ENCODE measurements around the gene TMBIM6.

Gene TMBIM6

DNA sequence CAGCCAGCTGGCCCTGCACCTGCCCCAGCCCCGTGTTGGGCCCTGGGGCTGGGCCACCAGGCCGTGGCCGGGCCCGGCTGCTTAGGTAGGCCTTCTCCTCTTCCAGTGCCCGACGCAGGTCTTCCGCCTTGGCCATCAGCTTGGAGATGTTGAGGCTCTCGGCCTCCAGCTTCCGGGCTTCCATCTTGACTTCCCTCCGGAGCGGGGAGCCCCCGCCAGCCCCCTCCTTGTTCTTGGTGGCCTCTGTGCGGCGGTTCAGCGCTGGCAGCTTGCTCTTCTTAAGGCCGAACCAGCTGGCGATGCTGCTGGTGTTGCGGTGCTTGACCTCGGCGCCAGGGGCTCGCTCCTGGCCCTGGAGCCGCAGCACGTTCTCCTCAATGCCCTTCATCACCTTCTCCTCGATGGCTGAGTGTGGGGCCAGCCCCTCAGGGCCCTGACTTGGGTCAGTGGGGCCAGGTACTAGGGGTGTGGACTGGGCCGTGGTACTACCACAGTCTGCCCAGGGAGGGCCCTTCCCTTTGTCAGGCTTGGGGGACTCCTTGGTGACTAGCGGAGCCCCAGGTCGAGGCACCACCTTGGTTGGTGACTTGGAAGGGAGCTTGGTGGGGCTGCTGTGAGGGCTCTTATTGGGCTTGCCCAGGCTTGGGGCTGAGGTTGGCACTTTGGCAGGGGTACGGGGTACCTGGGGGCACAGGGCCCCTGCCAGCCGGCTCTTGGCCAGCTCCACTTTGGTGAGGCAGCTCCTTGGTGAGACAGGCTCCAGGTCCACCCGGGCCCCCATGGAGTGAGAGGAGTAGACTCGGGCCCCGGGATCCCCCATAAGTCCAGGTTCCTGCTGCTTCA, 53.7 kb downstream of the TMBIM6 start:
- no peak for FAIRE-seq
- DNase-seq (ENCODE audit: insufficient read length, low spot score) = no peak

DNA sequence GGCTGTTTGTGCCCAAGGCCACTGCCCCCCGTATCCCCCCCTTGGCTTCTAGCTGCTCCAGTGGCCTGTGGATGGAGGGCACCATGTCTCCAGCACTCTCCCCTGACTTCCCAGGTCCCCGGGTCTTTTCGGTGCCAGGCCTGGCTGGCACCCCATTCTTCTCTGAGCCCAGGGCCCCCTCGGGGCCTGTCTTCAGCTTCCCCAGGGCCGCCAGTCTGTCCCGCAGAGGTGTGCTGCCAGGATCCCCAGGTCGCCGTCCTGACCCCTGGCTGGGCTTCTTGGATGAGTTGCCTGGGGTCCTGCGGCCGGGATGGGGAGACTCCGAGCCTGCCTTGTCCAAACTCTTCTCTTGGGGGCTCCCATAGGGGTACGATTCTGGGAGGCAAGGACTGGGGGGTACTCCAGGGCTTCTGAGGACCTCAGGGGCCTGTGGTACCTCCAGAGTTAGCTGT, 54.3 kb downstream of the TMBIM6 start:
- FAIRE-seq (no peak), DNase-seq (ENCODE audit: insufficient read length, low spot score) (no peak)

DNA sequence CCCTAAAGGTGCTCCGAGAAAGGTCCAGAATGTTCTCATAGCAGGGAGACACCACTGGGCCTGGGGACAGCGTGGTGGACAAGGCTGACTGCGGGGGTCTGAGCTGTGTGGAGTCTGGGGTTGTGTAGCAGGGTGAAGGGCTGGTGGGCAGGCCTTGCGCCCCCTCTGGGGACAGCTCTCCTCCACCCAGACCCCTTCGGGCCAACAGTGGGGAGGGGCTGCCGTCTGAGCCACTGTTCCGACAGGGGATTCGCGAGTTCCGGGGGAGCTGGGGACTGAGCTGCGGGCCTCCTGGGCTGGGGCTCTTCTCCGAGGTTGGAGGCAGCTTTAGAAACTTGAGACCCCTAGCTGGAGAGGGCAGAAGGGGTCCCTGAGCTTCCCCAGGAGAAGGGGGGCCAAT, 54.8 kb downstream of the TMBIM6 start:
- FAIRE-seq (no peak), DNase-seq (ENCODE audit: insufficient read length, low spot score) (no peak)

DNA sequence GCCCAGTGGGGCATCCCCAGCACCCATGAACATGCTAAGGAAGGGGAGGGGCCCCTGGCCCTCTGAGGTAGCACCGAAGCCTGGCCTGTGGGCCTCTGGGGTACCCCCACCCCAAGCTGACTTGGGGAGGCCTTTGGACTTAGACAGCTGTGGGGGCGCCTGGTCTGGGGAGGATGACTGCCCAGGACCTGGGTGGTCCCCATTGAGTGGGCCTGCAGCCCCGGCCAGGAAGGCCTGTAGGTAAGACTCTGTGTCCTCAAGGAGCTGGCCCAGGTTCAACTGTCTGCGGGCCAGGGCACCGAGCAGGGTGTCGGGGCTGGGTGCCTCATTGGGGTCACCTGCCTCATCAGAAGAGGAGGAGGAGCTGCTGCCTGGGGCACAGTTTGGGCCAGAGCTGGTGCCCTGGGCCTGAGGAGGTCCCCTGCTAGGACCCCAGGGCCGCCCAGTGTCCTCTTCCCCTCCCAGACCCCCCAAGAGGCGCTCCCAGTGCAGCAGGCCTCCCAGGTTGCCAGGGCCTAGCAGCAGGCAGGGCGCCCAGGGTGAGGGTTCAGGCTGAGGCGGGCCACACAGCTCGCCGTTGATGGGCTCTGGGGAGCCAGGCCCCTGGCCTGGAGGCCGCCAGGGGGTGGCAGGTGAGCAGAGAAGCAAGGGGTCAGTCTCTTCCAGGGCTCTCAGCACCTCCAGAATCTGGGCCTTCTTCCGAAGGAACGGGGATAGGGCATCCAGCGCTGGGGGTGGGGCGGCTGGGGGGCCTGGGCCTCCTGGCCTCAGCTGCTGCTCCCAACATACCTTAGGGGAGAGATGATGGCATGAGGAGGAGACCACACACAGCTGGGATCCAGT, 55.5 kb downstream of the TMBIM6 start:
- no peak for FAIRE-seq
- no peak for DNase-seq (ENCODE audit: insufficient read length, low spot score)

DNA sequence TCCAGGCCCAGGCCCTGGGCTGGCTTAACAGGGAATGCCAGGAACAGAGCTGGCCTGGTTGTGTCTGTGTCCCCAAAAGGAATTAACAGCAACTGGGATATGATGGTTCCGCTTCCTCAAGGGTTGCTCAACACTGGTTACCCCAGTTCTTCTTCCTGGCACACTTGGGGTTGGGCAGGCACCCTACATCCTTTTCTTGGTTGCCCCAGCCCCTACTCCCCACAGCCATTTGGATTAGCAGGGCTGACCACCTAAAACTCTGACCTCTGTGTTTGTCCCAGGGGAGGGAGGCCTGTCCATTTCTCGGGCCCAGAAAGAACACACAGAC, 56.1 kb downstream of the TMBIM6 start:
- DNase-seq (ENCODE audit: insufficient read length, low spot score) (no peak), FAIRE-seq (no peak)

DNA sequence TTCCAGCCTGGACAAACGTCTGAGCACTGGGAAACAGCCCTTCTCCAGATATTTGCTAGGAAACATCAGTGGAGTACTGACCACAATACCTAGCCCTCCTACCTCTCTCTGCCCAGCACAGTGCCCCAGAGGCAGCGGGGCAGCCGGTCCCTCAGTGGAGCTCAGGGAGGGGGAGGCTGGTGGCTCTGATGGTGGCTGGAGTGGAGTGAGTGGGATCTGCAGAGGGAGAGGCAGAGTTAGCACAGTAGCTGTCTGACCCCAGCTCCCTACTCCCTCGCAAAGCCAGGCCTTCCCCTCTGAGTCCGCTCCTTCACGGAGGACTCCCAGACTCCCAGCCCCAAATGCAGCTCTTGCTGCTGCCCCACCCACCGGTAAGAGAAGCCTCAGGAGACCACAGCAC, 56.9 kb downstream of the TMBIM6 start:
- FAIRE-seq (no peak), DNase-seq (ENCODE audit: insufficient read length, low spot score) (no peak)

DNA sequence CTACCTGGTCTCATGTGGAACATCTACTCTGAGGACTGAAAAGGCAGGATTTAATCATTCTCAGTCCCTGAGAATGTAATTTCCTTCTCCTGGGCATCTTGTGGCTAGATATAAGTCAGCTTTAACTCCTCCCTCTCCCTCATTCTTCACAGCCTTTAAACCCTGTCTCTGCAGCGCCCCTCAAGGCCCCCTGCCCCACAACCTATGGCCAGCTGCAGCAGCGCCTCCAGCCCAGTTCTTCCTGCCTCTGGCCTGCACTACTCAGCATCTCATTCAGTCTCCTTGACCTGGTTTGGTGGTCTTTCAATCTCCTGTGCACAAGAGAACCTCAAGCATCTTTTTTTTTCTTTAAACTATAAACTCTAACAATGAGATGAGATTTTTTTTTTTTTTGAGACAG, 57.6 kb downstream of the TMBIM6 start:
- no peak for DNase-seq (ENCODE audit: insufficient read length, low spot score)
- no peak for FAIRE-seq

DNA sequence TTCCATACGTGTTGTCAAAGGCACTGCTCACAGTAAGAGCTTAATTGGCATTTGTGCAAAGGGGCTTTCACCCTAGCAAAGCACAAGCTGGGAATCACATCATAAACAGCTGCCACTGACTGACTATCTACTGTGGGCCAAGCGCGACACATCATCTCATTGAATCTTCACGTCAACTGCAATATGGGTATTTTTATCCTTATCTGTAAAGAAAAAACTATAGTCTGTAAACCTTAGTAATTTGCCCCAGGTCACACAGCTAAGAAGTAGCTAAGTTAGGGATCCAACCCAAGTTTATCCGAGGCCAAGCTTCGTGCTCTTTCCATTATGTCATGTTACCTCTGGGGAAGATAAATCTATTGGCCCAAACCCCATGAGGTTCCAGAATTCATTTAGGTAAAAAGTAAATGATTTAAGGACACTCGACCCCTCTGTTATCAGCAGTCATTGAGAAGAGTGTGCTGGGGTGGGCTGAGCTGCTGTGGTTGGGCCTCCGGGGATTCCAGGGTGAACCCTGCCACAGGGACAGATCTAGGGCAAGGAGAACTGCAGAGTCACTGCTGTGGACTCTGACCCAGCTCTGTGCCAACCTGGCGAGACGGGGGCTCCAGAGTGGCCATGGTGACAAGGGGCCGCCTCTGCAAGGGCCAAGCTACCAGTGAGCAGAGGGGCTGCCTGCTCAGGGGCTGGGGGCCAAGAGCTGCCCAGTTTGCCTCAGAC, 59.2 kb downstream of the TMBIM6 start:
- FAIRE-seq (no peak), DNase-seq (ENCODE audit: insufficient read length, low spot score) (no peak)

DNA sequence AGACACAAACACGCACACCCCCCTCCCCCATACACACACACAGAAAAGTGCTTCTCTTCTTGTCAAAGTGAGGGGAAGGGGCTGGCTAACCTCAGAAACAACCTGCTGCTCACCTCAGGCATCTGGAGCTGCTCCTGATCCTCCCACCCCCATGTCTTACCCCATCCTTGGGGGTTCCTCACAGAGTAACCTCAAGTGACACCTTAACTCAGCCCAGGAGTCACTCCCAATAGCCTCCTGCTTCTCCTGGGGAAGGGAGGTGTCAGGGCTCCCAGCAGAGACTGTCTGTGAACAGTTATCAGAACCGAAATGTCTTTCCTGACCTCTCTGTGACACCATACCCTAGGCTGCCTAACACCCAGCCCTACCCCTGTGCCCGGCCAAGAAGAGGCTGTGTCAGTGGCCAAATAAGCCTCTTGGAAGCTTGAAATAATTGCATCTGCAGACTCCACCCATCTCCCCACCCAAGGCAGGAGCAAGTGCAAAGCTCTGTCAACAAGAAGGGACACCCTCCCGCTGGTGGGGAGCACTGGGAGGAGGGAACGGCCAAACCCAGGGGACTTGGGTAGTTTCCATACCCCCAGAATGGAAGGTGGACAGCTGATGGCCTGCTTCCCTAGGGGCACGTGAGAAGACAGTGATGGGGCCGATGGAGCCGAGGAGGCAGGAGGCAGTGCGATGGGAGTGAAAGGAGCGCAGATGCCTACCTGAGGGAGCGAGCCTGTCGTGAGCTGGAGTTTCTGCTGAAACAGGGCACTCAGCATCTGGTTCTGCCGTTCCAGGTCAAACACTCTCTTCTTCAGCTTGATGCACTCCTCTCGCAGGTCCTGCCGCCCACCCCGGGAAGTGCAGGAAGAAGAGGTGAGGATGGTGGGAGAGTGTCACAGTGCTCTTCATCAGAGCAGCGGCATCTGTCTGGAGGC, 60.0 kb downstream of the TMBIM6 start:
- no peak for FAIRE-seq
- no peak for DNase-seq (ENCODE audit: insufficient read length, low spot score)

DNA sequence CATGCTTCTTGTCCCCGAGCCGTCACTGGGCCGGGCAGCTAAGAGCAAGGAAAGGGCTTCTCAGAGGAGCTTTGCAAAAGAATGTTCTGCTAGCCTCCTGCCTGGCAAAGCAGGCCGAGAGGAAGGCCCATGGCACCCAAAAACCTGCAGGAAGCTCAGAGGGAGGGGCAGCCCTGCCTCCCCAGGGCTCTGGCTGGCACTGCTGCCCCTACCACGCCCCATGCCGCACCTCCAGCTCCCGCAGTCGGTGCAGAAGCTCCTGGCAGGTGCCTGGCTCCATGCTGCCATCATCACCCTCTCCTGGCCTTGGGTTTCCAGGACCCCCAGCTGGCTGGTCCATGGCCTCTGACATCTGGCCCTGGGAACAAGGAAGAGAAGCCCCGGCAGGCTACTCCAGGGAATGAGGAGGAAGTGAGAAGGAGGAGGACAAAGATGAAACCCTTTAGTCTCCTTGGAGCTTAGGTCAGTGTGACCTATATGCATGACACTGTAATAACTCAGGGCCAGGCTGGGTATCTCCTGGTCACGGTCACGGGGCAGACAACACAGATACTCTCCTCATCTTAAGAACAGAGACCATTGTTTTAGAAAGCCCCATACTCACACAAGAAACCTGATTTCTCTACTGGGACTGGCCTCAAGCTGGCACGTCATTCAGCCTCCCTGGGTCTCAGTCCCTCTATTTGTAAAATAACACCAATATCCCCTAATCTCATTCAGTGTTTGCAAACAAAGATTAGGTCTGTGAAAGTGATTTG, 62.5 kb downstream of the TMBIM6 start:
- DNase-seq (ENCODE audit: insufficient read length, low spot score) (no peak), FAIRE-seq (no peak)

DNA sequence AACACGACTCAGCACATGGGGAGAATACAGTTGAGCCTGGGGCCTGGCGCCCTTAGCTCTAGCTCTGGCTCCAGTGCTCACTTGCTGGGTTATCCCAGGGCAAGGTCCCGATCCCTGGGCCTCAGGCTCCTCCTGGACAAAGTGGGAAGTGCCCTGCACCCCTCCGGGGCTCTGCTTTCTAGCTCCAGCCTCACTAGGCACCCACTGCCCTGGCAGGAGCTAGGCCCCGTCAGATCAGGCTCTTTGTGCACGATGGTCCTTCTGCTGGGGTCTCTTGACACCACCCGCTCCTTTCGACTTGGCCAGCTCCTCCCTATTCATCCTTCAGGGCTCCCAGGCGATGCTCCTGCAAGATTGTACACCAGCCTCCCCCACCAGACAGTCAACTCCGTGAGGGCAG, 63.5 kb downstream of the TMBIM6 start:
- no peak for DNase-seq (ENCODE audit: insufficient read length, low spot score)
- FAIRE-seq = no peak

DNA sequence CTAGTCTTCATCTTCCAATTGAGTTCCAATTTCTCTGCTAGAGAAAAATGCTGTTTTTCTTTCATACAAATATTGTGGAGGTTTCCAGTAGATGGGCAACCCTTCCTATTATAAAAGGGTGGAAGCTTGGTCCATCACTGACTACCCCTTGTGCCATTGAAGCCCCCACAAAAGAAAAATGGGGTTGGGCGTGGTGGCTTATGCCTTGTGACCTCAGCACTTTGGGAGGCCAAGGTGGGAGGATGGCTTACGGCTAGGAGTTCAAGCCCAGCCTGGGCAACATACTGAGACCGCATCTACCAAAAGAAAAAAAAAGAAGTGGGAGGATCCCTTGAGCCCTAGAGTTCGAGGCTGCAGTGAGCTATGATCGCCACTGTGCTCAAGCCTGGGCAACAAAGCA, 64.1 kb downstream of the TMBIM6 start:
- DNase-seq (ENCODE audit: insufficient read length, low spot score) = no peak
- no peak for FAIRE-seq

DNA sequence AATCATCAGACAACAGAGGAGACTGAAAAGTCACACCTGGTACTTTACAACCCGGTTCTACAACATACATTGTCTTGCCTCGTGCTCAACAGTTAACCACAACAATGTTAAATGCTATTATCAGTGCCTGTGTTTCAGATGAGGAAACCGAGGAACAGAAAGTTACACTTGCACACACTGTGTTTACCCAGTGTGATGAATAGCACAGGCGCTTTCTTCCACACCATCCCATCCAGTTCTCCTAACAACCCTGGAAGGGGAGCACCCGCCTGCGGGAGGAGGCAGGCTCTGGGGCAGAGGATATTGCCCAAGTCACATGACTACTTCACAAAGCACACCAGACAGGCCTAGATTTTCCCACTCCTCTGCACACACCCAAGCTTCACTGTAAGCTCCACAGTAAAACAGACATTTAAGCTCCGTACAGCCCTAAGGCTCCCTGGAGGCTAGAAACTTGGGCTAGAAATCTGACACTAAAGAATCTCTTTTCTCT, 65.0 kb downstream of the TMBIM6 start:
- no peak for DNase-seq (ENCODE audit: insufficient read length, low spot score)
- FAIRE-seq = no peak

DNA sequence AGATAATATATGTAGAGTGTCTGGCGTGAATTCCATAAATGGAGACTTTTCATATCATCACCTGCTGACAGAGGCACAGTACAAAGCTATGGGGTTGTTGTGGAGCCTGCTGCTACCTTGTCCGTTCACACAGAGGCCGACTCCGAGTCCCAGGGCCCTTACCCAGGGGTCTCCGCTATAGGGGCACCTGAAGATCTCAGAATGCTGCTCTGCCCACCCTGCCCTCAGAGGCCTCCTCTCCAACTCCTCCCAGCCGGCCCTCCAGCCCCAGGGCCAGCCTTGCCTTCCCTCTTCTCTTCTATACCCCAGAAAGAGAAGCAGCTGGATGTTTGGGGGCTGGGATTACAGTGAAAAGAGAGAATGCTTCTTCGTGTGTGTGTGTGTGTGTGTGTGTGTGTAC, 65.5 kb downstream of the TMBIM6 start:
- no peak for FAIRE-seq

DNA sequence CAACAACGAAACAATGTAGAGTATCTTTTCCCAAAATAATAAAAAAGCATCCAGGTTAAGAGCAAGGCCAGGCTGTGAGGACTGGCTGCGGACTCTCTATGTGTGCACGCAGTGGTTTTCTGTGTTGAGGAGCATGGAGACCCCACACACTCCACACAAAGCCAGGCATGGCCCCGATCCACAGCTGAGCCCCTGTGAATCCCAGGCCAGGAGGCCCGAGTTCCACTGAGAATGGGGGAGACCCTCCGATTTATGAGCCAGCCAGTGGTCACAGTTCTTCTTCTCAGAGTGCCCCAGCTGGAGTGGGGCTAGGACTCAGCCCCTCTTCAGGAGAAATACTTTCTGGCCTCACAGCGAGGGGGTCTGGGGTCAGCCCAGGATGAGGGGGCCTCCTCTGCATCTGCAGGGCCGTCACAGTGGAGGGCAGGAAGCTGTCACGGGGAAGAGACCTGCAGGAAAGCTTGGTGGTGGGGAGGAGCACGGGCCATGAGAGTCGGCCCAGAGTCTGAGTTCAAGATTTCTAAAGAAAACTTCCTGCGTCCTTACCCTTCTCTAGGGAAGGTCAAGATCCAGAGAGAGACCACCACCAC, 66.7 kb downstream of the TMBIM6 start:
- no peak for DNase-seq (ENCODE audit: insufficient read length, low spot score)
- no peak for FAIRE-seq

More for the DNA sequence above, 65.5 kb downstream of the TMBIM6 start:
- no peak for DNase-seq (ENCODE audit: insufficient read length, low spot score)

DNA sequence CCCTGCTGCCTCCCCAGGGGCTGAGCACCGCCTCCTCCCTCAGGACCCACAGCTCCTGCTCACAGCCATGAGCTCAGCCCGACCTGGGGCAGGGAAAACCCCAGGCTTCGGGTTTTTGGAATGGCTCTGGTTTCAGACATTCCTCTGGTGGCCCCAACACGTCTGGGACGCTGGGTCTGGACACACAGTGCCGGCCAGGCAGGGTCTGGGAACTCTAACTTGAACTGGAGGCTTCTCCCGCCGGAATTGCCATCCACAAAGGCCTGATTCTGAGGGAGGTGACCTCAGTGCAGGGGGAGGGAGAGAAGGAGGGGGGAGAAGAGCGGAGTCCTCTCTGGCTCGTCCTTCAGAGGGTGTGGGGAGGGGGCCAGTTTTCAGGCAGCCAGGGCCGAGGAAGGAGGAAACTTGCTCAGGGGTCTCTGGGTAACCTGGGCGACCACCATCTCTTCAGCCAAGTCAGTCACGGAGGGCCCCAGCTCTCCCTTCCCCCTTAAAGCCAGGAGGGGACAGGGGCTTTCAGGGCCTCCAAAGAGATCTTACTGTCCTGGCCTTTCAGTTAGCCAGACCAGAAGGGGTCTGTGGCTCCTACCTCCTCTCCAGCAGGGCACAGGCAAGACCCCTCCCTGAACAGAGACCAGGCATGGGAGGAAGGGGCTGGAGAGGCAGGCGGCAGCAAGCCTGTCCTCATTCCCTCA, 67.5 kb downstream of the TMBIM6 start:
- FAIRE-seq (no peak), DNase-seq (ENCODE audit: insufficient read length, low spot score) (no peak)

DNA sequence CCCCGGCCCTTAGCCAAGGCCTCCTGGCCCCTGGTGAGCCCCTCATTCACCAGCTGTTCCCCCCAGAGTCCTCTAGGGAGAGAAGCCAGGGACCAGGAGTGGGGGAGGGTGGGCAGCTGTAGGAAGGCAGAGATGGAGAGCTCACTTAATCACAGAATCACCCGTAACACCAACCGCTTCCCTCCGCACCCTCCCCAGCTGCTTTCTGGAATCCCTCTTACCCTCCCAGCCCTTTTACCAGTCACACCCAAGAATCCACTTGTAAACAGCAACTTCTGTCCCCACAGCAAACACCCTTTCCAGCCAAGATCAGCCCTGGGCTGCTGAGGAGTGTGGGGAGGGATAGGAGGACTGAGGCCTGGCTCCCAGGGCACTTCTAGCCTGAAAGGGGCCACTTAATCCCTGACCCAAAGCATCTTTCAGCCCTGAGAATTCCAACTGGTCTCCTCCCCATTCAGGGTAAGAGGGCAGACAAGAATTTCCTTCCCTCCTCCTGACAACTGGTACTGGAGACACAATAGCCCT, 68.1 kb downstream of the TMBIM6 start:
- DNase-seq (ENCODE audit: insufficient read length, low spot score) (no peak), FAIRE-seq (no peak)

DNA sequence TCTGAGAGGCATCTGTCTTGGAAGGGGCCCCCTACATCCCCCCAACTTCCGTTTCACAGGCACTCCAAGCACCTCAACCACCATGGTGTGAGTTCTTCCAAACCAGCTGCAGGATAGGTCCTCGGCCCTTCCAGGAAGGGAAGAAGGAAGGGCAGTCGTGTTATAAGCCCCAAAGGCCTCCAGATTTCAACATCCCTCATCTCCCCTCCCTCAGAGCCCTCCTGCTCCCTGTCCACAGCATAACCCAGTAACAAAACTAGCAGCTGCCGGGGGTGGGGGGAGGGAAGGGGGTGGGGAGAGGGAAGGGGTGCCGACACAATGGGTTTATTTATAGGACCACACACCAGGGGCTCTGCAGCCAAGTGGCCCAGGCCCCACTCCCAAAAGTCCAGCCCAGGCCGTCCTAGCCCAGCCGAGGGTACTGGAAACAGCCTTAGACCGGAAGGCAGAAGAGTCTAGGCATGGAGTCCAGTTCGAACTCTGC, 68.6 kb downstream of the TMBIM6 start:
- no peak for FAIRE-seq
- DNase-seq (ENCODE audit: insufficient read length, low spot score) = no peak

Measured in HTR-8/SVneo (cell line).